Esophagus (tissue), 2 donors: ENCODE measurements around the gene GPBP1. TPM values are rescaled to one million over a fixed set of nuclear protein-coding genes. Genes with fewer than 3 reads are reported as not detected.

ENCODE experiments used
- H3K27ac ChIP-seq, 2 donors: one replicate each; pipeline ENCODE4 v1.5.1; 2013; ENCODE audit warnings: low read depth in 2 of 2, mild to moderate bottlenecking in 2 of 2, inconsistent platforms in 1 of 2, low read length in 1 of 2, moderate library complexity in 1 of 2
- H3K27me3 ChIP-seq, 2 donors: one replicate each; pipeline ENCODE4 v1.6.1; 2013; ENCODE audit warnings: low read length in 2 of 2, control low read depth in 1 of 2, mild to moderate bottlenecking in 1 of 2; ENCODE audit not compliant: insufficient read depth in 2 of 2, control insufficient read depth in 1 of 2
- H3K36me3 ChIP-seq, 2 donors: one replicate each; pipeline ENCODE4 v1.6.1; 2013; ENCODE audit warnings: low read length in 1 of 2; ENCODE audit not compliant: control insufficient read depth in 2 of 2, insufficient read depth in 2 of 2
- H3K4me1 ChIP-seq, 2 donors: one replicate each; pipeline ENCODE4 v1.6.1; 2013; ENCODE audit warnings: low read length in 1 of 2; ENCODE audit not compliant: control insufficient read depth in 2 of 2, insufficient read depth in 2 of 2
- H3K4me3 ChIP-seq, 2 donors: one replicate each; pipeline ENCODE4 v1.5.1; 2013; ENCODE audit warnings: low read length in 2 of 2, mild to moderate bottlenecking in 2 of 2, low read depth in 1 of 2, moderate library complexity in 1 of 2
- H3K9me3 ChIP-seq, 2 donors: one replicate each; pipeline ENCODE4 v1.6.1; 2013; ENCODE audit warnings: mild to moderate bottlenecking in 2 of 2, low read depth in 1 of 2, low read length in 1 of 2, moderate library complexity in 1 of 2; ENCODE audit not compliant: control insufficient read depth in 2 of 2, insufficient read depth in 1 of 2
- WGBS, 2 donors: extraction: QIAGEN DNeasy Blood & Tissue Kit; methylation state at CpG; one replicate each; pipeline ENCODE4 v1.1.7; 2013; 5-methylcytosine and 5-hydroxymethylcytosine counted together
- polyA plus RNA-seq, 2 donors: library from polyadenylated mRNA; stranded (reverse); fragments of 200-250 nt; gene quantifications; one replicate each; pipeline ENCODE4 v1.2.3, GENCODE V29; 2013
- donor health status: healthy with polysubstance abuse.
- donor health status: Bipolar disorder and iron deficiency.

Gene GPBP1
- polyA plus RNA-seq: 10 to 100 TPM; 29.7 to 48.4 TPM

- H3K36me3 ChIP-seq: no peaks in the 10 kb centered on the region
- 0 to 1% methylated on average over 69 to 83 of the region's 83 CpGs for WGBS, 2 donors
- H3K27me3 ChIP-seq: no peaks in the 10 kb centered on the region
- no peaks in the 10 kb centered on the region for H3K9me3 ChIP-seq
- peak within 1 kb of the TSS; percentile 100 for H3K27ac ChIP-seq
- peak within 1 kb of the TSS; percentile 93 to 96 for H3K4me3 ChIP-seq
- peaks cover 0 to 2% of the 10 kb centered on the region in 2 donors for H3K4me1 ChIP-seq
Measured at GRCh38 chr5:57173319-57174127, at the start of gene GPBP1. GPBP1 (plus strand) TSS chr5:57174059; CDS start chr5:57214131, 40,072 bp downstream.

- H3K27me3 ChIP-seq: no peaks in the 10 kb centered on the region
- no peak overlapping the region for H3K27ac ChIP-seq
- no peaks in the 10 kb centered on the region for H3K36me3 ChIP-seq
- 85 to 91% methylated on average over 3 of the region's 3 CpGs for WGBS, 2 donors
- H3K4me1 ChIP-seq: no peaks in the 10 kb centered on the region
- no peak overlapping the region for H3K4me3 ChIP-seq
- no peaks in the 10 kb centered on the region for H3K9me3 ChIP-seq
Measured at GRCh38 chr5:57128325-57128724, 45.5 kb upstream of the GPBP1 start.

GRCh38 chr5:57133574-57133973 lies 40.3 kb upstream of the GPBP1 start:
- H3K4me3 ChIP-seq: no peak overlapping the region
- no peaks in the 10 kb centered on the region for H3K36me3 ChIP-seq
- H3K27ac ChIP-seq: no peak overlapping the region
- H3K4me1 ChIP-seq: no peaks in the 10 kb centered on the region
- H3K27me3 ChIP-seq: no peaks in the 10 kb centered on the region
- no peaks in the 10 kb centered on the region for H3K9me3 ChIP-seq
- WGBS, 2 donors: 81 to 86% methylated on average over 2 of the region's 2 CpGs

- Histone ChIP-seq H3K9me3 (no peaks in the 10 kb centered on the region), H3K27me3 (no peaks in the 10 kb centered on the region), H3K4me3 (no peak overlapping the region), H3K4me1 (no peaks in the 10 kb centered on the region), H3K27ac (no peak overlapping the region), H3K36me3 (no peaks in the 10 kb centered on the region)
- 42 to 52% methylated on average over 2 of the region's 2 CpGs for WGBS, 2 donors
Measured at GRCh38 chr5:57137401-57137800, 36.5 kb upstream of the GPBP1 start.

- Histone ChIP-seq H3K4me3 (no peak overlapping the region), H3K9me3 (no peaks in the 10 kb centered on the region), H3K27me3 (no peaks in the 10 kb centered on the region), H3K4me1 (no peaks in the 10 kb centered on the region), H3K36me3 (no peaks in the 10 kb centered on the region), H3K27ac (no peak overlapping the region)
- 83 to 86% methylated on average over 4 of the region's 4 CpGs for WGBS, 2 donors
Measured at GRCh38 chr5:57152316-57152715, 21.5 kb upstream of the GPBP1 start.

- Histone ChIP-seq H3K9me3 (peaks cover 0 to 4% of the 10 kb centered on the region in 2 donors), H3K4me3 (no peak overlapping the region), H3K27ac (no peak overlapping the region), H3K4me1 (no peaks in the 10 kb centered on the region), H3K27me3 (no peaks in the 10 kb centered on the region), H3K36me3 (no peaks in the 10 kb centered on the region)
- 69 to 86% methylated on average over 2 of the region's 2 CpGs for WGBS, 2 donors
Measured at GRCh38 chr5:57155033-57155432, 18.8 kb upstream of the GPBP1 start.

- Histone ChIP-seq H3K9me3 (peaks cover 0 to 4% of the 10 kb centered on the region in 2 donors), H3K27me3 (no peaks in the 10 kb centered on the region), H3K4me1 (no peaks in the 10 kb centered on the region), H3K27ac (no peak overlapping the region), H3K36me3 (no peaks in the 10 kb centered on the region), H3K4me3 (no peak overlapping the region)
- 70 to 72% methylated on average over 2 of the region's 2 CpGs for WGBS, 2 donors
Measured at GRCh38 chr5:57157131-57157530, 16.7 kb upstream of the GPBP1 start.

GRCh38 chr5:57157666-57158065 lies 16.2 kb upstream of the GPBP1 start:
- Histone ChIP-seq H3K4me3 (no peak overlapping the region), H3K36me3 (no peaks in the 10 kb centered on the region), H3K4me1 (no peaks in the 10 kb centered on the region), H3K27ac (no peak overlapping the region), H3K27me3 (no peaks in the 10 kb centered on the region), H3K9me3 (peaks cover 0 to 4% of the 10 kb centered on the region in 2 donors)
- WGBS, 2 donors: 93 to 95% methylated on average over 7 of the region's 7 CpGs

GRCh38 chr5:57163553-57164006 lies 10.3 kb upstream of the GPBP1 start:
- 94 to 95% methylated on average over 2 to 3 of the region's 3 CpGs for WGBS, 2 donors
- no peaks in the 10 kb centered on the region for H3K4me1 ChIP-seq
- H3K9me3 ChIP-seq: no peaks in the 10 kb centered on the region
- H3K27ac ChIP-seq: no peak overlapping the region
- H3K36me3 ChIP-seq: no peaks in the 10 kb centered on the region
- H3K27me3 ChIP-seq: no peaks in the 10 kb centered on the region
- H3K4me3 ChIP-seq: no peak overlapping the region

- Histone ChIP-seq H3K27me3 (no peaks in the 10 kb centered on the region), H3K4me1 (no peaks in the 10 kb centered on the region), H3K36me3 (no peaks in the 10 kb centered on the region), H3K9me3 (no peaks in the 10 kb centered on the region), H3K4me3 (no peak overlapping the region), H3K27ac (no peak overlapping the region)
- WGBS, 2 donors: 89 to 91% methylated on average over 8 of the region's 8 CpGs
Measured at GRCh38 chr5:57164124-57164523, 9.7 kb upstream of the GPBP1 start.
